NCI-H460 (cell line): Measurements from ENCODE around the gene SLX4IP. TPM values are rescaled to one million over a fixed set of nuclear protein-coding genes. Genes with fewer than 3 reads are reported as not detected.
"Not testable (repeated sequence)": the region's sequence is repeated elsewhere in the genome, so short reads cannot be mapped to it uniquely, and the experiment has no call there.

Source experiments
- DNase-seq: peaks from one replicate; pipeline ENCODE4 v3.0.0-alpha.2; 2016; ENCODE audit warnings: low read depth; ENCODE audit errors: extremely low read depth
- total RNA-seq: library from RNA; depleted of rRNA; stranded (reverse); fragments of >200 nt; shearing (Covaris generic); gene quantifications from 2 replicates; pipeline ENCODE4 v1.2.3, GENCODE V29; 2014

The SLX4IP gene
- total RNA-seq, 1 experiment from 2014 or later: 7.5 TPM

GRCh38 chr20:10563935-10564492 lies 128.9 kb downstream of the SLX4IP start:
- DNase-seq: no peak

GRCh38 chr20:10565191-10565921 lies 130.3 kb downstream of the SLX4IP start:
- no peak for DNase-seq

- no peak for DNase-seq
These were observed 131.1 kb downstream of the SLX4IP start for GRCh38 chr20:10565922-10566897.

- no peak for DNase-seq
These were observed 132.9 kb downstream of the SLX4IP start for GRCh38 chr20:10568032-10568431.

GRCh38 chr20:10571313-10571815 lies 136.3 kb downstream of the SLX4IP start:
- no peak for DNase-seq

GRCh38 chr20:10572853-10573252 lies 137.7 kb downstream of the SLX4IP start:
- no peak for DNase-seq

GRCh38 chr20:10573273-10573950 lies 138.3 kb downstream of the SLX4IP start:
- DNase-seq: peak; percentile 46

GRCh38 chr20:10573951-10574339 lies 138.8 kb downstream of the SLX4IP start:
- no peak for DNase-seq

GRCh38 chr20:10576411-10577090 lies 141.4 kb downstream of the SLX4IP start:
- no peak for DNase-seq

- no peak for DNase-seq
These were observed 142.5 kb downstream of the SLX4IP start for GRCh38 chr20:10577648-10578047.

GRCh38 chr20:10578607-10579006 lies 143.5 kb downstream of the SLX4IP start:
- DNase-seq: no peak

GRCh38 chr20:10579942-10580341 lies 144.8 kb downstream of the SLX4IP start:
- no peak for DNase-seq

- DNase-seq: no peak
These were observed 145.6 kb downstream of the SLX4IP start for GRCh38 chr20:10580700-10581099.

GRCh38 chr20:10581823-10582222 lies 146.7 kb downstream of the SLX4IP start:
- no peak for DNase-seq

GRCh38 chr20:10584371-10584770 lies 149.3 kb downstream of the SLX4IP start:
- DNase-seq: no peak

- no peak for DNase-seq
These were observed 150.2 kb downstream of the SLX4IP start for GRCh38 chr20:10585308-10585707.

- no peak for DNase-seq
These were observed 151.2 kb downstream of the SLX4IP start for GRCh38 chr20:10586296-10586695.

GRCh38 chr20:10590446-10590845 lies 155.3 kb downstream of the SLX4IP start:
- DNase-seq: not testable (repeated sequence)

- no peak for DNase-seq
These were observed 156.0 kb downstream of the SLX4IP start for GRCh38 chr20:10590950-10591671.
